ENCODE data around the gene PPP1CC. TPM values are rescaled to one million over a fixed set of nuclear protein-coding genes. Genes with fewer than 3 reads are reported as not detected.
"Not testable (repeated sequence)": the region's sequence is repeated elsewhere in the genome, so short reads cannot be mapped to it uniquely, and the experiment has no call there.

Gene PPP1CC
- total and polyA plus RNA-seq, 2 donors (not counting 3 experiments of a cell fraction or from before 2014, with no cell fraction given): 67.1 to 139 TPM

DNA sequence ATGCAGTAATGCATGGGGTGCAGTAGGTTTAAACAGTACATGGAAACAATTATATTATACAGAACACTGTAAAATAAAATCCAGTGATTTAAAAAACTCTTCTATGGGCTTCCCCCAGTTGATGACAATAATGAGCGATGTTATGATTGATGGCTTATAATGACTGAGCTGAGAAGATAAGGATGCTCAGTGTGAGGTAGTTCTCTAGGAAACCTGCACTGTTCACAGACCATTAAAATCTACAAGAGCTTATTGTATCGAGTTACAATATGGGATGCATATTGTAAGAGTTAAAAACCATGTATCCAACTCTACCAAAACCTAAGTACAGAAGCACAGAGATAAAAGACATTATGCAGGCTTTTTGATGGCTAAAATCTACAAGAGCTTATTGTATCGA is 19.8 kb downstream of the PPP1CC start:
- H4K20me1 ChIP-seq (replicated peaks; ENCODE audit: control insufficient read depth, extremely low read depth, insufficient read depth, low read length); H2AFZ ChIP-seq (ENCODE audit: low read depth, low read length); H3K9ac ChIP-seq (replicated peaks; ENCODE audit: extremely low read depth, insufficient read depth, low read length); BruUV-seq (replicated peaks); DNase-seq (ENCODE audit: low read depth, low spot score); H3K9me3 ChIP-seq (replicated peaks; ENCODE audit: control insufficient read depth, insufficient read depth, low read length); H3K4me3 ChIP-seq (replicated peaks in 1 of 3; ENCODE audit: insufficient read depth in 1 of 3, low read depth in 1 of 3, low read length in 3 of 3); dilution Hi-C loops (cut with MboI; ENCODE audit: extremely low pct_ligation_motif_present, low sequenced_read_pairs); H3K4me1 ChIP-seq (ENCODE audit: control insufficient read depth, extremely low read depth, insufficient read depth, low read length); H3K4me2 ChIP-seq (ENCODE audit: insufficient read depth, low read length); POLR2A ChIA-PET; intact Hi-C loops (cut with micrococcal nuclease); H3K27me3 ChIP-seq (ENCODE audit: control insufficient read depth in 2 of 2, insufficient read depth in 2 of 2, low read length in 2 of 2); H3K27ac ChIP-seq (ENCODE audit: insufficient read depth, low read depth, low read length); H3K9me1 ChIP-seq (replicated peaks; ENCODE audit: control insufficient read depth, extremely low read depth, insufficient read depth, low read length); FAIRE-seq: not testable (repeated sequence)
- H3K36me3 ChIP-seq (ENCODE audit: control insufficient read depth in 2 of 2, extremely low read depth in 1 of 2, insufficient read depth in 2 of 2, low read length in 2 of 2): peaks cover 15 to 33% of the 10 kb centered on the region in 2 experiments
- CTCF ChIA-PET: interaction anchor here (0.8 kb wide), 1 partner anchor 18 kb away, joined by 3 read pairs; no protein-coding TSS in a partner anchor
- peaks cover 34% of the 10 kb centered on the region for H3K79me2 ChIP-seq (ENCODE audit: control insufficient read depth, insufficient read depth, low read length)

DNA sequence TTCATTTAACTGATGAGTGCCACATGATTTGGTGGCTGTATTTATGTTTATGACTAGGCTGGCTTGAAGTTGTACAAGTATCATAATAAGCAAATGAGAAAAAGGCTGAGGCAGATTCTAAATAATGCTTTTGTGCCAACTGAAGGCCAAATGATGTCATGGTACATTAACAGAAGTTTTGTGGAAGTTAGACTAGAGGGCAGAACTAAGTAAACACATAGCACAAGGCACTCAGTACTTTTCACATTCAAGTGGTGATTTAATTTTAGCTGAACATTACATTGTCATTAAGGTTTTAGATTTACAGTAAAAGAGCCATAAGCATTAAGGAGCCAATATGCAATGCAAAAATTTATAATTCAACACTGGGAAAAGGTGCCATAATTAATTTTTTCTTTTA is 21.1 kb downstream of the PPP1CC start:
- no peaks in the 10 kb centered on the region for H3K9me1 ChIP-seq (replicated peaks; ENCODE audit: control insufficient read depth, extremely low read depth, insufficient read depth, low read length)
- H3K9me3 ChIP-seq (replicated peaks; ENCODE audit: control insufficient read depth, insufficient read depth, low read length): no peaks in the 10 kb centered on the region
- ChIA-PET POLR2A (no interaction called here), CTCF (interaction anchor here (1.1 kb wide), 1 partner anchor 120 kb away, joined by 3 read pairs; no protein-coding TSS in a partner anchor)
- TF ChIP-seq, protein P1, sequence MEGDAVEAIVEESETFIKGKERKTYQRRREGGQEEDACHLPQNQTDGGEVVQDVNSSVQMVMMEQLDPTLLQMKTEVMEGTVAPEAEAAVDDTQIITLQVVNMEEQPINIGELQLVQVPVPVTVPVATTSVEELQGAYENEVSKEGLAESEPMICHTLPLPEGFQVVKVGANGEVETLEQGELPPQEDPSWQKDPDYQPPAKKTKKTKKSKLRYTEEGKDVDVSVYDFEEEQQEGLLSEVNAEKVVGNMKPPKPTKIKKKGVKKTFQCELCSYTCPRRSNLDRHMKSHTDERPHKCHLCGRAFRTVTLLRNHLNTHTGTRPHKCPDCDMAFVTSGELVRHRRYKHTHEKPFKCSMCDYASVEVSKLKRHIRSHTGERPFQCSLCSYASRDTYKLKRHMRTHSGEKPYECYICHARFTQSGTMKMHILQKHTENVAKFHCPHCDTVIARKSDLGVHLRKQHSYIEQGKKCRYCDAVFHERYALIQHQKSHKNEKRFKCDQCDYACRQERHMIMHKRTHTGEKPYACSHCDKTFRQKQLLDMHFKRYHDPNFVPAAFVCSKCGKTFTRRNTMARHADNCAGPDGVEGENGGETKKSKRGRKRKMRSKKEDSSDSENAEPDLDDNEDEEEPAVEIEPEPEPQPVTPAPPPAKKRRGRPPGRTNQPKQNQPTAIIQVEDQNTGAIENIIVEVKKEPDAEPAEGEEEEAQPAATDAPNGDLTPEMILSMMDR (IDR thresholded peaks at IDR 0.05; ENCODE audit: extremely low read depth in 1 of 2, insufficient read depth in 1 of 2, low read depth in 1 of 2, low read length in 2 of 2): no peak
- TF ChIP-seq GATA2 (IDR thresholded peaks at IDR 0.05; ENCODE audit: insufficient read depth, insufficient read length, low read depth, low read length) (no peak), POLR2AphosphoS5 (IDR thresholded peaks at IDR 0.05; ENCODE audit: insufficient read depth, low read depth, low read length) (no peak), MYC (IDR thresholded peaks at IDR 0.05; ENCODE audit: low read depth, low read length) (no peak), FOS (IDR thresholded peaks at IDR 0.05; ENCODE audit: borderline replicate concordance, insufficient read depth, low read length) (no peak), JUN (IDR thresholded peaks at IDR 0.05; ENCODE audit: borderline replicate concordance, insufficient read depth, insufficient read length, low read depth) (no peak), POLR2A (IDR thresholded peaks at IDR 0.05; ENCODE audit: low read depth, low read length) (no peak), EZH2 (IDR thresholded peaks at IDR 0.05; ENCODE audit: borderline replicate concordance, low read depth, low read length, severe bottlenecking) (no peak)
- TF ChIP-seq, protein P2, sequence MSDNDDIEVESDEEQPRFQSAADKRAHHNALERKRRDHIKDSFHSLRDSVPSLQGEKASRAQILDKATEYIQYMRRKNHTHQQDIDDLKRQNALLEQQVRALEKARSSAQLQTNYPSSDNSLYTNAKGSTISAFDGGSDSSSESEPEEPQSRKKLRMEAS (IDR thresholded peaks at IDR 0.05; ENCODE audit: insufficient read depth, insufficient read length): no peak
- no peak overlapping the region for H3K4me3 ChIP-seq (replicated peaks in 1 of 3; ENCODE audit: insufficient read depth in 1 of 3, low read depth in 1 of 3, low read length in 3 of 3)
- FAIRE-seq (no peak), DNase-seq (ENCODE audit: low read depth, low spot score) (no peak)
- BruUV-seq (replicated peaks): no TSS peak
- H3K27ac ChIP-seq (ENCODE audit: insufficient read depth, low read depth, low read length): no peak overlapping the region
- H3K79me2 ChIP-seq (ENCODE audit: control insufficient read depth, insufficient read depth, low read length): peaks cover 21% of the 10 kb centered on the region
- H3K27me3 ChIP-seq (ENCODE audit: control insufficient read depth in 2 of 2, insufficient read depth in 2 of 2, low read length in 2 of 2): no peaks in the 10 kb centered on the region
- no peak overlapping the region for H2AFZ ChIP-seq (ENCODE audit: low read depth, low read length)
- H3K4me2 ChIP-seq (ENCODE audit: insufficient read depth, low read length): no peak overlapping the region
- peaks cover 17 to 33% of the 10 kb centered on the region in 2 experiments for H3K36me3 ChIP-seq (ENCODE audit: control insufficient read depth in 2 of 2, extremely low read depth in 1 of 2, insufficient read depth in 2 of 2, low read length in 2 of 2)
- no peaks in the 10 kb centered on the region for H3K4me1 ChIP-seq (ENCODE audit: control insufficient read depth, extremely low read depth, insufficient read depth, low read length)
- intact Hi-C loops (cut with micrococcal nuclease) (no loop called here), dilution Hi-C loops (cut with MboI; ENCODE audit: extremely low pct_ligation_motif_present, low sequenced_read_pairs) (no loop called here)
- no peak overlapping the region for H3K9ac ChIP-seq (replicated peaks; ENCODE audit: extremely low read depth, insufficient read depth, low read length)
- H4K20me1 ChIP-seq (replicated peaks; ENCODE audit: control insufficient read depth, extremely low read depth, insufficient read depth, low read length): peaks cover 3% of the 10 kb centered on the region

Data from endothelial cell of umbilical vein (primary cell).